DMS114 treated with DMSO at 0.1 percent for 48 hours (cell line): ENCODE measurements around the gene SYPL1.
A peak's percentile ranks its signal among the peaks of the same experiment; 100 is the strongest.

Experiments
- DNase-seq: peaks from one replicate; lab custom pipeline; 2025; ENCODE audit not compliant: unreplicated experiment; lab: John Stamatoyannopoulos, UW

SYPL1 gene

GRCh38 chr7:106054156-106054910 lies 57.8 kb downstream of the SYPL1 start:
- DNase-seq, result no peak

DNA sequence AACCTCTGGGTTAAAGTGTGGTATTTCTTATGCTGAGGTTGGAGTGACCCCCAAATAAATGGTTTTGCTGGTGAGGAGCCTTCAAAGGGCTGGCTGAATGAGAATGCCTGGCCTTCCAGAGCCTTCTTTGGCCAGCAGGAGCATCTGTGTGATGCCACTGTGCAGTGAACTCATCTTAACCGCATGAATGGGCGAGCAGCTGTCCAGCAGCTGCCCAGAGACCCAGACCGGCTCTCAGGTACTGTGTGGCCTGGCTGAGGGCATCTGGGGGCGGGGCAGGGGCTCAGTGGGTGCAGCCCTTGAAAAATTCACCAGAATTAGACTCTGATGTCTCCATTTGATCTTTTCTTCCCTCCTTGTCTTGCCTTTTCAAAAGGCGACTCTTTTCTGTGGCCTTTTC lies 59.0 kb downstream of the SYPL1 start:
- DNase-seq, result no peak

- DNase-seq, result no peak
These were observed 59.4 kb downstream of the SYPL1 start for GRCh38 chr7:106052681-106053080.

DNA sequence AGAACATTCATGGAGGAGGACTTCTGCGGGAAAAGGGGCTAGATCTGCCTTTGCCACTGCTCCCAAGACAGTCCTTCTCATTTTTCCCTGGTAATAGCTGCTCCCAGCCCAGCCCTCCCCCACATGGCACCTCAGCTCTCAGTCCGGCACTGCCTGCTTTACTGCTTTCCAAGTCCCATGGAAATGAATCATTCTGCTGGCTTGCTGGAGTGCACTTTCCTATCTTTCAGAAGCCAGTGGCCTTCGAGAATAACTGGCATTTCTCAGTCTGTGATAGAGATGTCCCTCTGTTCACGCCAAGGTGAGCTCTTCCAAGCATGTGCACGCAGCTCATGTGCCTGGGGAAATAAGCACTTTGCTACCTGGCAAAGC lies 61.4 kb downstream of the SYPL1 start:
- DNase-seq, result no peak

DNA sequence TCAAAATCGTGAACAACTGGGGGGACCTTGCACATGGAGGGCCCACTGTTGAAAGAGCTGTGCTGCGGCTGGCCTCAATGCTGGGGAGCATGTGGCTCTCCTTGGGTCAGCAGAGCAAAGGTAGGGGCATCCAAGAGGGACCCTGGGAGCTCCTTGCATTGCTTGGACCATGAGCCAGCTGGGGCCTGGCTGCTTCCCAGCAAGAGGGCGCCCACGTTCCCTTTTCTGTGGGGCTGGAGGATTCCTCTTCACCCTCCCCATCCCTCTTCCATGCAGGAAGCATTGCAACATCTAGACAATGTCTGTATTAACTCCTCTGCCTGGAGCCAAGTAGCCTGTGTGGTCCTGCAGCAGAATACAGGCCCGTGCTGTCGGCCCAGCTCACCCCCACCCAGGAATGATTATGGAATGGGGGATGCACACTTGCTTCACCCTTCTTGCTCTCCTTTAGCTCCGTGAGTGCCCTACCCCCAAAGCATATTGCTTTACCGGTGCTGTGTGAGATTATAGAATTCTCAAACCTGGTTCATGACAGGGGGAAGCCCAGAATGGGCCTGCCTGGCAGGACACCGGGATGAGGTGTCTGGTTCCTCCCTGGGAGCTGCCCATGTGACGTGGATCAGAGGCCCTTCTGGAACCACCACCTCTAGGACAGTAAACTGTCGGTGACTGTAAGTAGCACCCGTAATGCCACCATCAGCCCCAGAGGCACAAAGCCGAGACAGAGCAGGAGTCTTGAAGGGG lies 61.9 kb downstream of the SYPL1 start:
- DNase-seq, result no peak

GRCh38 chr7:106049139-106049752 lies 62.9 kb downstream of the SYPL1 start:
- DNase-seq, result no peak

GRCh38 chr7:106048706-106049020 lies 63.4 kb downstream of the SYPL1 start:
- DNase-seq, result no peak

DNA sequence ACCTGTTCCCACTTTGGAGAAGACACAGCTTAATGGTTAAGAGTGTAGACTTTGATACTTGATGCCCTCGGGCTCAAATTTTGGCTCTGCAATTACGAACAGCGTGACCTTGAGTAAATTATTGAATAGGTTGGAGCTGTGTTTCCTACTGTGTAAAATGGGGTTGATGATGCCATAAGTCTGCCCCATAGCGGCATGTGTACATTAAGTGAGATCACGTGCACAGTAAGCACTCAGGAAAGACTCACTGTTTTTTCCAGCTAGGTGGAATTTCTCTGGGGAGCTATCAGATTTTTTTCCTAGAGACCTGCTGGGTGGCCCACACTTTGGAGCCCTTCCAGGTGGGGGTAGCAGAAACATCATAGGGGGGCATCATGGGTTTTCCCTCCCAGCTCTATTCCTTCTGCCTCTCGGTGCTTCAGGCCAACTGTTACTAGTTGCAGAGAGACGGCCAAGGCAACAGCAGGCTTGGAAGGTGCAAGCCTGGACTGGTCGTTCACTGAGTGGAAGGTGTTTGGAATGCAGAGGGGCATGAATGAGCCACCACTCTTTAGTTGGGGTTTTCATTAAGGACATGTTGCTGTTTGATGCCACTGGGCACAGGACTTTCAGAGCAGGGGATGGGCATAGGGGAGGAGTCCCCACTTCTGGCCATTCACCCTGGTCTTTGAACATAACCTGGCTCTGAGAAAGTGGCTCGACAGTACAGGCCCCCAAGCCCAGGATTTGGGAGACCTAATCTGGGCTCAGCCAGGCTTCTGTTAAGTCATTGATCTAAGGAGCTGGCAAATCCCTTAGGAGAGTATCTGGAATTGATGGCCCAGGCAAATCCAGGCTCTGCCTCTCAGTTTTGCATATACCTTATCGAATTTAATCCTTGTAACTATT lies 64.0 kb downstream of the SYPL1 start:
- DNase-seq, result no peak

DNA sequence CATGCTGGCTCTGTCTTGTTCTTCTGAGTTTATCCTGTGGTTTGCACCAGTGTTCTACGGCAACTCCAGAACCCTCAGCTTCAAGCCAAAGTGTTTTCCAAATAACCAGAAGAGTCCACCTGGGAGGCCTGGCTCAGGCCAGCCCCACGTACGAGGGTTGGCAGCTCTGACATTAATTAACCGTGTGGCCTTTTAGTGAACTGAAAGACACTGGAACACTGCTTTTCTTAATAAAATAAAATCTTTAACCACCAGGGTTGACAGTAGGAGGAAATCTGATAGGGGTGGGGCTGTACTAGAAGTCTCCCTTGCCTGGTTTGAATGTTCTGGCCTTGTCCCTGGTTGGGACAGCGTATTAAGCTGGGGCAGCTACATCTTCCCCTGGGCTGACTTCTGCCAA lies 64.9 kb downstream of the SYPL1 start:
- DNase-seq, result no peak

DNA sequence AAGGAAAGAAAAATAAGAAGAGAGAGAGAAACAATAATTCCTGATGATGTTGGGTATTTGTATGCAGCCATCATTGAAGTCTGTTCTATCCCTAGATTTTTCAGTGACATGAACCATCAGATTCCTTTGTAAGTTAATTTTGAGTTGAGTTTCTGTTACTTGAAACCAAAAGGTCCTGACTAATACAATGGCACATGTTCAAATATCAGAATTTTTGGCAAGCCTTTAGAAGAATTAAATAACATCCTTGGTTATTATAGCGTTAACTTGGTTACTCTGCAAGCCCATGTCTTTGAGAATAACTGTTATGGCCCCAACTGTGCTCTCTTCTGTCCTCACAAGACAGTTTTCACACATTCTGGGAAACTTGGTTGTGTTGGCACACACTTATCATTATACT lies 66.5 kb downstream of the SYPL1 start:
- no peak for DNase-seq

GRCh38 chr7:106045139-106045538 lies 67.0 kb downstream of the SYPL1 start:
- no peak for DNase-seq

DNA sequence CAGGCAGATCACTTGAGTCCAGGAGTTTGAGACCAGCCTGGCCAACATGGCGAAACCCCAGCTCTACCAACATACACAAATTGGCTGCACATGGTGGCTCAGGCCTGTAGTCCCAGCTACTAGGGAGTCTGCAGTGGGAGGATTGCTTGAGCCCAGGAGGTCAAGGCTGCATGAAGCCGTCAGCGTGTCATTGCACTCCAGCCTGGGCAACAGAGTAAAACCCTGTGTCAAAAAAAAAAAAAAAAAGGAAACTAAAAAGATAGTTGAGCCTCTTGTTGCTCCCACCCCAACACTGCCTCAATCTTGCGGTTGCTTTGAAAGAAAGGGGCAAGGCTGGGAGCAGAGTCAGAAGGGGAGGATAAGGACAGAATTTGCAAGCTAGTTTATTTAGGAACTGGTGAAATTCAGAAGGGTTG lies 69.9 kb downstream of the SYPL1 start:
- no peak for DNase-seq

DNA sequence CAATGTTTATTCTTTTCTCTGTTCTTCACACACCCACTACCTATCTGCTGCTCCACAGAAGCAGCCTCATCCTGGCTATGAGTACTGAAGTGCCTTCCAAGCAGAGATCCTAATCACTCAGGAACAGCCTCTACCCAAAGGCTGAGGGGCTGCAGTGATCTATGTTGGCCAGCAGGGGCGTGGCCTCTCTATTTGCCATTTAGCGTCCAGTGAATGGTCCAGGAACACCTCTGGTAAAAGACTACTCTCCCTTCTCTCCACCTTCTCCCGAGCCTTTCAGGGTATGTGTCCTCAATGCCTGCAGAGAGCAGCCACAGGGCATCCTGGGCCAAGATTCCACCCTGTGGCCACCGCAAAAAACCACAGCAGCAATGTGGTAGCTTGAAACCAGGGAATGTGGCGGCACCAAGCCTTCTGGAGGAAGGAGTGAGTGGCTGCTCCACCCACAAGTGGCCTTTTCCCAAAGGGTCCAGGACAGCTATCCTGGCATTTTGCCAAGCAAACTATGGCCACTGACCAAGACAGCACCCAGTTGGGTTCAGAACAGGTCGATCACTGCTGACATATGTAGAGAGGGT lies 70.9 kb downstream of the SYPL1 start:
- DNase-seq, result peak; percentile 17
